ENCODE results near the gene CAMK1.
"Not testable (repeated sequence)": the region's sequence is repeated elsewhere in the genome, so short reads cannot be mapped to it uniquely, and the experiment has no call there.

Gene CAMK1

DNA sequence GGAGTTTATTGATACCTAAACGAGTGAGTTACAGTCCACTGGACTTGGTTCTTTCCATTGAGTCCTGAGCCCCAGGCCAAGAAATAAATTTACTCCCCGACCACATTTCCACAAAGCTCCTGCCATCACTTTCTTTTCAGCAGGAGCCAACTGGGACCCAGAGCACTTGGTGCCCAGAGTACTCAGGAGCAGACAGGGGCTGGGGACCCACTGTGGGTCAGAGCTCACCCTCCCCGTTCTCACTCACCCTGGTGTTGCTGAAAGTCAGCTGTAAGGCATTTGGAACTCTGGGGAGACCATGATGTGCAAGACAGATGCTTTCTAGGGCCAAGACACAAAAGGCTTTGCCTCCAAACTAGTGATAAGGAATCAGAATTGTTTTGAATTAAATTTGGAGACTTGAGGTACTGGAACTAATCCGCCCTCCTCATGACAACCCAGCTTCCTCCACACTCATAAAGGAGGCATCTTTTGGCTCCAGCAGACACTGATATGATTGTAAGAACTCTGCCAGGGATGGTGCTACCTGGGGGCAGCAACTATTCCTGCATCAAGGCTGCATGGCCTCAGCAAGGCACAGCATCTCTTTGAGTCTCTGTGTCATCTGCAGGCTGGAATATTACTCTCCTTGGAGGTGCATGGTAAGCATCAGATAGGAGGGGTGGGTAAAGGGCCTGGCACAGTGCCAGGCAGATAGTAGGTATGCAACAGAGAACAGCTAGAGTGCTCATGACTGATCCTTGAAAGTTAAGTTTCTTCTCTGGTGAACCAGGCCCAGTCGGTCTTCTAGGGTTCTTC is 7.3 kb upstream of the CAMK1 start:
- Mint-ChIP-seq H3K36me3 (peaks cover 27% of the 10 kb centered on the region), H3K4me3 (no peak overlapping the region), H3K27me3 (peaks cover 4% of the 10 kb centered on the region), H3K9me3 (no peaks in the 10 kb centered on the region), H3K4me1 (peaks cover 39% of the 10 kb centered on the region), H3K27ac (no peak overlapping the region)
- DNase-seq = no peak
- CTCF ChIA-PET = interaction anchor here (1.4 kb wide), 1 partner anchor 9 kb away, joined by 4 read pairs; no protein-coding TSS in a partner anchor

DNA sequence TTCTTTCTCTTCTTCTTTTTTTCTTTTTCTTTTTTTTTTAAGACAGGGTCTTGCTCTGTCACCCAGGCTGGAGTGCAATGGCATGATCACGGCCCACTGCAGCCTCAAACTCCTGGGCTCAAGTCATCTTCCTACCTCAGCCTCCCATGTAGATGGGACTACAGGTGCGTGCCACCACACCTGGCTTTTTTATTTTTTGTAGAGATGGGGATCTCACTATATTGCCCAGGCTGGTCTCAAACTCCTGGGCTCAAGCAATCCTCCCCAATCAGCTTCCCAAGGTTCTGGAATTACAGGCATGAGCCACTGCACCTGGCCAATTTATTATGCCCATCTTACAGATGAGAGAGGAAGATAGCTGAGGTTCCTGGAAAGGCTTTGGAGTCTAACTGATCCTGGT is 1.3 kb upstream of the CAMK1 start:
- H3K27ac Mint-ChIP-seq, H3K9me3 Mint-ChIP-seq, DNase-seq, H3K36me3 Mint-ChIP-seq, CTCF ChIA-PET: not testable (repeated sequence)
- Mint-ChIP-seq H3K27me3 (peaks cover 17% of the 10 kb centered on the region), H3K4me1 (peaks cover 31% of the 10 kb centered on the region), H3K4me3 (peak overlapping the region; percentile 48)

- CTCF ChIA-PET = interaction anchor here (0.7 to 0.9 kb wide), 2 partner anchors 12 to 18 kb away, joined by 3 read pairs; no protein-coding TSS in a partner anchor
- no peak overlapping the region for H3K27ac Mint-ChIP-seq
- peaks cover 31% of the 10 kb centered on the region for H3K4me1 Mint-ChIP-seq
- H3K27me3 Mint-ChIP-seq = peaks cover 17% of the 10 kb centered on the region
- H3K4me3 Mint-ChIP-seq = peak overlapping the region; percentile 67
- no peak for DNase-seq
- peaks cover 12% of the 10 kb centered on the region for H3K36me3 Mint-ChIP-seq
- no peaks in the 10 kb centered on the region for H3K9me3 Mint-ChIP-seq
Observed at GRCh38 chr3:9770276-9770812, 597 bp upstream of the CAMK1 start.

- Mint-ChIP-seq H3K9me3 (no peaks in the 10 kb centered on the region), H3K36me3 (peaks cover 16% of the 10 kb centered on the region), H3K27ac (peak overlapping the region; percentile 42), H3K27me3 (peaks cover 17% of the 10 kb centered on the region), H3K4me1 (peaks cover 31% of the 10 kb centered on the region), H3K4me3 (peak overlapping the region; percentile 67)
- no peak for DNase-seq
- CTCF ChIA-PET = no interaction called here
Observed at GRCh38 chr3:9769012-9769411, 735 bp downstream of the CAMK1 start.

GRCh38 chr3:9768141-9768775 is 1.5 kb downstream of the CAMK1 start:
- no peak overlapping the region for H3K27ac Mint-ChIP-seq
- H3K4me3 Mint-ChIP-seq = no peak overlapping the region
- H3K9me3 Mint-ChIP-seq = no peaks in the 10 kb centered on the region
- DNase-seq = no peak
- CTCF ChIA-PET = no interaction called here
- peaks cover 17% of the 10 kb centered on the region for H3K27me3 Mint-ChIP-seq
- H3K36me3 Mint-ChIP-seq = peaks cover 18% of the 10 kb centered on the region
- H3K4me1 Mint-ChIP-seq = peaks cover 31% of the 10 kb centered on the region

- CTCF ChIA-PET = interaction anchor here (1.5 kb wide), 1 partner anchor 14 kb away, joined by 3 read pairs; no protein-coding TSS in a partner anchor
- peaks cover 31% of the 10 kb centered on the region for H3K4me1 Mint-ChIP-seq
- no peak overlapping the region for H3K4me3 Mint-ChIP-seq
Observed at GRCh38 chr3:9767418-9767817, 2.3 kb downstream of the CAMK1 start.

GRCh38 chr3:9765865-9766264 is 3.9 kb downstream of the CAMK1 start:
- H3K4me3 Mint-ChIP-seq = no peak overlapping the region
- no peak for DNase-seq

More at GRCh38 chr3:9767418-9767817, 2.3 kb downstream of the CAMK1 start:
- Mint-ChIP-seq H3K27ac (no peak overlapping the region), H3K9me3 (no peaks in the 10 kb centered on the region), H3K36me3 (peaks cover 18% of the 10 kb centered on the region), H3K27me3 (peaks cover 13% of the 10 kb centered on the region)
- no peak for DNase-seq

GRCh38 chr3:9762871-9763270 is 6.9 kb downstream of the CAMK1 start:
- Mint-ChIP-seq H3K4me1 (peaks cover 5% of the 10 kb centered on the region), H3K36me3 (peaks cover 37% of the 10 kb centered on the region), H3K27ac (no peak overlapping the region), H3K9me3 (no peaks in the 10 kb centered on the region), H3K4me3 (no peak overlapping the region), H3K27me3 (no peaks in the 10 kb centered on the region)
- CTCF ChIA-PET = no interaction called here
- no peak for DNase-seq

More at GRCh38 chr3:9765865-9766264, 3.9 kb downstream of the CAMK1 start:
- peaks cover 11% of the 10 kb centered on the region for H3K27me3 Mint-ChIP-seq
- H3K9me3 Mint-ChIP-seq = no peaks in the 10 kb centered on the region
- peaks cover 30% of the 10 kb centered on the region for H3K4me1 Mint-ChIP-seq
- H3K36me3 Mint-ChIP-seq = peaks cover 22% of the 10 kb centered on the region
- CTCF ChIA-PET = no interaction called here
- H3K27ac Mint-ChIP-seq = no peak overlapping the region

- Mint-ChIP-seq H3K27ac (no peak overlapping the region), H3K9me3 (no peaks in the 10 kb centered on the region), H3K36me3 (peaks cover 38% of the 10 kb centered on the region), H3K27me3 (no peaks in the 10 kb centered on the region), H3K4me3 (no peak overlapping the region), H3K4me1 (no peaks in the 10 kb centered on the region)
- DNase-seq = no peak
- CTCF ChIA-PET = no interaction called here
Observed at GRCh38 chr3:9761919-9762318, 7.8 kb downstream of the CAMK1 start.

DNA sequence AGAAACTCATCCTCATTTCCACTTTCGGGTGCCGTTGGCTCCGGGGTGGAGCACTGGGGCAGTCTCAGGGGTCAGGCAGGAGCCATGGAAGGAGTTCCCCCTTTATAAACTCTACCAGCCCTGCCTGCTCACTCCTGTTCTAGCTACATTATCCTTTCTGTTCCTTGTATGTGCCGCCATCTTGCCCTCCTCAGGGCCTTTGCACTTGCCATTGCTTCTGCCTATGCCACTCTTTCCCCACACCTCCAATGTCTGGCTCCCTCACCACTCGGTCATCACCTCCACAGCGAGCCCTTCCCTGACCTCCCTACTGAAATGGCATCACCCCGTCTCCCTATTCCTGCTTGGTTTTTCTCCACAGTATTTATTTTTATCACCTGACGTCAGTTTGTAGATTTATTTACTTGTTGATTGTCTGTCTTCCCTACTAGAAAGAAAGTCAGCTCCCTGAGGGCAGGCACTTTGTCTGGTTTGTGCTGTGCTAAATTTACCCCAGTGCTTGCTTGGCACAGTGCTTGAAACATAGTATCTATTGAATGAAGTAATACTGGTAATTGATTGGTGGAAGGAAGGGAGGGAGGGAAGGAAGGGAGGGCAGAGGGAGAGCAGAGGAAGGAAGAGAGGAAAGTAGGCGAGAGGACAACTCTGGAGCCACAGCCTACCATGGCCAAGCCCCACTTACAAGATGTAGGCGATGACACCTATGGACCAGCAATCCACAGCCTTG is 8.8 kb downstream of the CAMK1 start:
- CTCF ChIA-PET = no interaction called here
- no peak for DNase-seq
- Mint-ChIP-seq H3K36me3 (peaks cover 45% of the 10 kb centered on the region), H3K4me3 (no peak overlapping the region), H3K27ac (no peak overlapping the region), H3K9me3 (no peaks in the 10 kb centered on the region), H3K27me3 (no peaks in the 10 kb centered on the region), H3K4me1 (no peaks in the 10 kb centered on the region)

GRCh38 chr3:9757427-9757826 is 12.3 kb downstream of the CAMK1 start:
- Mint-ChIP-seq H3K36me3 (peaks cover 49% of the 10 kb centered on the region), H3K4me1 (peaks cover 23% of the 10 kb centered on the region)
- CTCF ChIA-PET = no interaction called here

DNA sequence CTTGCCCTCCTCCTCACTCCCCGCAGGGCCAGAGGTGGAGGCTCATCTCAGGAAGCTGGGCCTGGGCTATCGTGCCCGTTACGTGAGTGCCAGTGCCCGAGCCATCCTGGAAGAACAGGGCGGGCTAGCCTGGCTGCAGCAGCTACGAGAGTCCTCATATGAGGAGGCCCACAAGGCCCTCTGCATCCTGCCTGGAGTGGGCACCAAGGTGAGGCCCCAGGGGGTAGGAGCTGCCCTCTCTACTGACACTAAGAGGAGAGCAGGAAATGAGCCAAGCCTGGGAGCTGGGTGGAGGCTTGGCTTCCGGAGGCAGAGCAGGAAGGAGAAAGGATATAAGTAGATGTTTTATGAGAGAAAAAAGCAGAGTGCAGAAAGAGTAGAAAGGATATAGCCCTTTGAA is 15.1 kb downstream of the CAMK1 start:
- peak; percentile 34 for DNase-seq
- peak overlapping the region; percentile 55 for H3K4me3 Mint-ChIP-seq
- peaks cover 55% of the 10 kb centered on the region for H3K36me3 Mint-ChIP-seq
- peaks cover 48% of the 10 kb centered on the region for H3K4me1 Mint-ChIP-seq
- H3K27ac Mint-ChIP-seq = peak overlapping the region; percentile 74
- no peaks in the 10 kb centered on the region for H3K27me3 Mint-ChIP-seq
- CTCF ChIA-PET = interaction anchor here (1.9 kb wide), 1 partner anchor 27 kb away, joined by 6 read pairs; no protein-coding TSS in a partner anchor
- H3K9me3 Mint-ChIP-seq = no peaks in the 10 kb centered on the region

More at GRCh38 chr3:9757427-9757826, 12.3 kb downstream of the CAMK1 start:
- no peak for DNase-seq
- Mint-ChIP-seq H3K4me3 (no peak overlapping the region), H3K9me3 (no peaks in the 10 kb centered on the region), H3K27me3 (no peaks in the 10 kb centered on the region), H3K27ac (no peak overlapping the region)

GRCh38 chr3:9750556-9751411 is 19.0 kb downstream of the CAMK1 start:
- peaks cover 59% of the 10 kb centered on the region for H3K36me3 Mint-ChIP-seq
- CTCF ChIA-PET = interaction anchor here (0.8 to 2.7 kb wide), 2 partner anchors 18 to 23 kb away, joined by 6 to 12 read pairs; no protein-coding TSS in a partner anchor
- H3K4me3 Mint-ChIP-seq = peak overlapping the region; percentile 92
- no peak for DNase-seq
- no peaks in the 10 kb centered on the region for H3K9me3 Mint-ChIP-seq
- H3K4me1 Mint-ChIP-seq = peaks cover 60% of the 10 kb centered on the region
- no peaks in the 10 kb centered on the region for H3K27me3 Mint-ChIP-seq
- H3K27ac Mint-ChIP-seq = peak overlapping the region; percentile 96

Data from activated naive CD4-positive, alpha-beta T cell treated with anti-CD3 and anti-CD28 coated beads, Interleukin-2, amount 10 ng/mL, durations not matched to agents 7 days and 5 days (primary cell).